ENCODE data around the gene ACTR3C.
"Not testable (repeated sequence)": the region's sequence is repeated elsewhere in the genome, so short reads cannot be mapped to it uniquely, and the experiment has no call there.

- TF ChIP-seq EZH2 (IDR thresholded peaks at IDR 0.05; ENCODE audit: borderline replicate concordance, insufficient read depth, low read depth, low read length, poor library complexity, severe bottlenecking); CTCF (IDR thresholded peaks at IDR 0.05): not testable (repeated sequence)
Measured at GRCh38 chr7:150290317-150290716, 33.0 kb downstream of the ACTR3C start.
